ENCODE measurements around the gene CHRNA1. TPM values are rescaled to one million over a fixed set of nuclear protein-coding genes. Genes with fewer than 3 reads are reported as not detected.

CHRNA1 gene
- total RNA-seq, 1 donor from 2014 or later, result 0.41 TPM

GRCh38 chr2:174753038-174753633 is 11.1 kb downstream of the CHRNA1 start:
- no peaks in the 10 kb centered on the region for H3K4me1 Mint-ChIP-seq (ENCODE audit: unreplicated experiment)
- H3K27me3 Mint-ChIP-seq (ENCODE audit: unreplicated experiment), result peaks cover 4% of the 10 kb centered on the region
- TF ChIP-seq CTCF (IDR thresholded peaks at IDR 0.05; ENCODE audit: unreplicated experiment), result no peak
- no peaks in the 10 kb centered on the region for H3K9me3 Mint-ChIP-seq (ENCODE audit: unreplicated experiment)
- no peak overlapping the region for H3K27ac Mint-ChIP-seq (ENCODE audit: unreplicated experiment)
- no peak overlapping the region for H3K4me3 Mint-ChIP-seq (ENCODE audit: unreplicated experiment)
- no peaks in the 10 kb centered on the region for H3K36me3 Mint-ChIP-seq (ENCODE audit: low read depth, unreplicated experiment)
- no peak for DNase-seq (ENCODE audit: low spot score)

- Mint-ChIP-seq H3K4me1 (ENCODE audit: unreplicated experiment) (no peaks in the 10 kb centered on the region), H3K27me3 (ENCODE audit: unreplicated experiment) (peaks cover 2% of the 10 kb centered on the region), H3K9me3 (ENCODE audit: unreplicated experiment) (no peaks in the 10 kb centered on the region), H3K27ac (ENCODE audit: unreplicated experiment) (no peak overlapping the region), H3K36me3 (ENCODE audit: low read depth, unreplicated experiment) (no peaks in the 10 kb centered on the region), H3K4me3 (ENCODE audit: unreplicated experiment) (no peak overlapping the region)
- TF ChIP-seq CTCF (IDR thresholded peaks at IDR 0.05; ENCODE audit: unreplicated experiment), result no peak
- DNase-seq (ENCODE audit: low spot score), result no peak
Measured at GRCh38 chr2:174752403-174753037, 11.8 kb downstream of the CHRNA1 start.

- H3K27me3 Mint-ChIP-seq (ENCODE audit: unreplicated experiment), result peaks cover 2% of the 10 kb centered on the region
- H3K9me3 Mint-ChIP-seq (ENCODE audit: unreplicated experiment), result no peaks in the 10 kb centered on the region
- no peak for DNase-seq (ENCODE audit: low spot score)
- H3K27ac Mint-ChIP-seq (ENCODE audit: unreplicated experiment), result no peak overlapping the region
- no peaks in the 10 kb centered on the region for H3K4me1 Mint-ChIP-seq (ENCODE audit: unreplicated experiment)
- no peaks in the 10 kb centered on the region for H3K36me3 Mint-ChIP-seq (ENCODE audit: low read depth, unreplicated experiment)
- no peak overlapping the region for H3K4me3 Mint-ChIP-seq (ENCODE audit: unreplicated experiment)
- TF ChIP-seq CTCF (IDR thresholded peaks at IDR 0.05; ENCODE audit: unreplicated experiment), result no peak
Measured at GRCh38 chr2:174750923-174751441, 13.3 kb downstream of the CHRNA1 start.

- DNase-seq (ENCODE audit: low spot score), result no peak
- Mint-ChIP-seq H3K27me3 (ENCODE audit: unreplicated experiment) (peaks cover 2% of the 10 kb centered on the region), H3K36me3 (ENCODE audit: low read depth, unreplicated experiment) (no peaks in the 10 kb centered on the region), H3K9me3 (ENCODE audit: unreplicated experiment) (no peaks in the 10 kb centered on the region), H3K4me1 (ENCODE audit: unreplicated experiment) (no peaks in the 10 kb centered on the region), H3K4me3 (ENCODE audit: unreplicated experiment) (no peak overlapping the region), H3K27ac (ENCODE audit: unreplicated experiment) (no peak overlapping the region)
- TF ChIP-seq CTCF (IDR thresholded peaks at IDR 0.05; ENCODE audit: unreplicated experiment), result no peak
Measured at GRCh38 chr2:174749793-174750192, 14.5 kb downstream of the CHRNA1 start.

GRCh38 chr2:174748948-174749347 is 15.3 kb downstream of the CHRNA1 start:
- TF ChIP-seq CTCF (IDR thresholded peaks at IDR 0.05; ENCODE audit: unreplicated experiment), result peak; percentile 84
- peaks cover 2% of the 10 kb centered on the region for H3K27me3 Mint-ChIP-seq (ENCODE audit: unreplicated experiment)
- H3K9me3 Mint-ChIP-seq (ENCODE audit: unreplicated experiment), result no peaks in the 10 kb centered on the region
- H3K4me3 Mint-ChIP-seq (ENCODE audit: unreplicated experiment), result no peak overlapping the region
- no peak overlapping the region for H3K27ac Mint-ChIP-seq (ENCODE audit: unreplicated experiment)
- H3K36me3 Mint-ChIP-seq (ENCODE audit: low read depth, unreplicated experiment), result no peaks in the 10 kb centered on the region
- DNase-seq (ENCODE audit: low spot score), result peak; percentile 79
- no peaks in the 10 kb centered on the region for H3K4me1 Mint-ChIP-seq (ENCODE audit: unreplicated experiment)

Data from endothelial cell (in vitro differentiated cells).